ENCODE data around the gene ADGRF3.
"Not testable (repeated sequence)": the region's sequence is repeated elsewhere in the genome, so short reads cannot be mapped to it uniquely, and the experiment has no call there.

Gene ADGRF3

GRCh38 chr2:26346454-26347053 is at the start of gene ADGRF3:
TSS of gene ADGRF3 (minus strand) at chr2:26346789. CDS start at chr2:26346234, 555 bp downstream.
- DNase-seq: peak; percentile 65 to 77

GRCh38 chr2:26395394-26395793 is 48.8 kb upstream of the ADGRF3 start:
- no peak for DNase-seq

GRCh38 chr2:26394694-26395093 is 48.1 kb upstream of the ADGRF3 start:
- DNase-seq: no peak

- no peak for DNase-seq
Observed at GRCh38 chr2:26387189-26387588, 40.6 kb upstream of the ADGRF3 start.

GRCh38 chr2:26384597-26384996 is 38.0 kb upstream of the ADGRF3 start:
- no peak for DNase-seq

- DNase-seq: no peak
Observed at GRCh38 chr2:26384183-26384582, 37.6 kb upstream of the ADGRF3 start.

- DNase-seq: no peak
Observed at GRCh38 chr2:26382564-26382963, 36.0 kb upstream of the ADGRF3 start.

GRCh38 chr2:26380281-26380680 is 33.7 kb upstream of the ADGRF3 start:
- no peak for DNase-seq

- no peak for DNase-seq
Observed at GRCh38 chr2:26376799-26377198, 30.2 kb upstream of the ADGRF3 start.

- DNase-seq: not testable (repeated sequence)
Observed at GRCh38 chr2:26370909-26371308, 24.3 kb upstream of the ADGRF3 start.

GRCh38 chr2:26369664-26370063 is 23.1 kb upstream of the ADGRF3 start:
- DNase-seq: not testable (repeated sequence)

GRCh38 chr2:26366957-26367356 is 20.4 kb upstream of the ADGRF3 start:
- DNase-seq: no peak

- no peak for DNase-seq
Observed at GRCh38 chr2:26364669-26365068, 18.1 kb upstream of the ADGRF3 start.

GRCh38 chr2:26363958-26364357 is 17.4 kb upstream of the ADGRF3 start:
- no peak for DNase-seq

- no peak for DNase-seq
Observed at GRCh38 chr2:26363323-26363722, 16.7 kb upstream of the ADGRF3 start.

GRCh38 chr2:26359886-26360473 is 13.4 kb upstream of the ADGRF3 start:
- no peak for DNase-seq

GRCh38 chr2:26356771-26357170 is 10.2 kb upstream of the ADGRF3 start:
- DNase-seq: no peak

- DNase-seq: no peak
Observed at GRCh38 chr2:26356111-26356510, 9.5 kb upstream of the ADGRF3 start.

- DNase-seq: no peak
Observed at GRCh38 chr2:26355038-26355995, 8.7 kb upstream of the ADGRF3 start.

- DNase-seq: not testable (repeated sequence)
Observed at GRCh38 chr2:26354469-26354868, 7.9 kb upstream of the ADGRF3 start.

GRCh38 chr2:26352892-26353291 is 6.3 kb upstream of the ADGRF3 start:
- DNase-seq: peak in 1 of 2 experiments; percentile 55

GRCh38 chr2:26351375-26352090 is 4.9 kb upstream of the ADGRF3 start:
- DNase-seq: no peak

- no peak for DNase-seq
Observed at GRCh38 chr2:26349690-26350089, 3.1 kb upstream of the ADGRF3 start.
